Right lobe of liver (tissue), 4 donors: ENCODE measurements around the gene USP12.

ENCODE experiments used
- CTCF ChIP-seq, 4 donors: fragments of 200-600 bp in 3 of 4; fragments of 450-650 bp in 1 of 4; IDR thresholded peaks; one replicate each; pipeline versions ENCODE4 v1.5.1 to v1.8.0; 2016 to 2022; ENCODE audit warnings: antibody characterized with exemption in 4 of 4, mild to moderate bottlenecking in 2 of 4
- POLR2A ChIP-seq: fragments of 450-650 bp; IDR thresholded peaks from one replicate; pipeline ENCODE4 v1.6.1; 2017; ENCODE audit warnings: antibody characterized with exemption, mild to moderate bottlenecking
- donor health status: DM: no; HTN: no; CAD: no.
- donor health status: DM: no; HTN: no; CAD: no.
- donor health status: DM: no; HTN: yes; CAD: no.

DNA sequence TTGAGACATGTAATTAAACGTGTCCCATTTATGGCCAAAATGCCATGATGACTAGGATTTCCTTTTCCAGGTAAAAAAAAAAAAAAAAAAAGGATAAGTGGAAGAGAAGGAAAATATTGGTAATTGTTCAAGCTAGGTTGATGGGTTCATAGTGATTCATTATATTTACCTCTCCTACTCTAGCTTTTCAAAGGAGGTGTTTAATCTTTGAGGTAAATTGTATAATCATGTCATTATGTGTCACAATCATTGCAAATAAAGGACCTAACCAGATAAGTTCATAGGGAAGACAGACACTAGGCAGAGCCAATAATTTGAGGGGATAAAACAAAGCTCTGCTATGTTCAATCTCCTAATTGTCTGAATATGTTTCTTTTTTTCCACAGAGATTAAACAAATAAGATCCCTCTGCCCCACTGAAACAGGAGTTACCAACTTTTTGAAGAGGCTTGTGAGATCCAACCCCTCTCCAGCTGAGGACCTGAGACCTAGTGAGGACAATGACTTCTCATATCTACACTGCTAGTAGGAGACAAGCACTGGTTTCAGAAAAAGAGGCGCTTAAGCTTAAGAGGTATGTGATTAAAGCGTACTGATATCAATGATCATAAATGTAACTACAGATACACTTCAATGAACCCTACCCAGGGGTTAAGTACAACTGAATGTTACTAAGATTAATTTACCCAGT lies 61.4 kb downstream of the USP12 start:
- no peak for TF ChIP-seq CTCF (IDR thresholded peaks at IDR 0.05)
- TF ChIP-seq POLR2A = no peak
